ENCODE measurements around the gene DDX27. TPM values are rescaled to one million over a fixed set of nuclear protein-coding genes. Genes with fewer than 3 reads are reported as not detected.

The DDX27 gene
- total RNA-seq, 1 donor from 2014 or later = 23.3 TPM

- TF ChIP-seq CTCF (IDR thresholded peaks at IDR 0.05) = no peak
- DNase-seq (ENCODE audit: low spot score) = no peak
- Mint-ChIP-seq H3K27ac (ENCODE audit: unreplicated experiment) (no peak overlapping the region), H3K9me3 (ENCODE audit: low read depth) (no peaks in the 10 kb centered on the region), H3K4me1 (ENCODE audit: low read depth) (no peaks in the 10 kb centered on the region), H3K36me3 (ENCODE audit: low read depth) (peaks cover 28% of the 10 kb centered on the region), H3K4me3 (ENCODE audit: unreplicated experiment) (no peak overlapping the region), H3K27me3 (ENCODE audit: low read depth) (no peaks in the 10 kb centered on the region)
Measured at GRCh38 chr20:49248879-49249665, 29.9 kb downstream of the DDX27 start.

- Mint-ChIP-seq H3K27ac (ENCODE audit: unreplicated experiment) (no peak overlapping the region), H3K9me3 (ENCODE audit: low read depth) (no peaks in the 10 kb centered on the region), H3K4me1 (ENCODE audit: low read depth) (no peaks in the 10 kb centered on the region), H3K4me3 (ENCODE audit: unreplicated experiment) (no peak overlapping the region), H3K27me3 (ENCODE audit: low read depth) (no peaks in the 10 kb centered on the region), H3K36me3 (ENCODE audit: low read depth) (peaks cover 49% of the 10 kb centered on the region)
- DNase-seq (ENCODE audit: low spot score) = no peak
- TF ChIP-seq CTCF (IDR thresholded peaks at IDR 0.05) = no peak
Measured at GRCh38 chr20:49252556-49253350, 33.5 kb downstream of the DDX27 start.

- H3K36me3 Mint-ChIP-seq (ENCODE audit: low read depth) = peaks cover 44% of the 10 kb centered on the region
- DNase-seq (ENCODE audit: low spot score) = no peak
- H3K9me3 Mint-ChIP-seq (ENCODE audit: low read depth) = no peaks in the 10 kb centered on the region
- H3K4me3 Mint-ChIP-seq (ENCODE audit: unreplicated experiment) = no peak overlapping the region
- peaks cover 4% of the 10 kb centered on the region for H3K4me1 Mint-ChIP-seq (ENCODE audit: low read depth)
- H3K27me3 Mint-ChIP-seq (ENCODE audit: low read depth) = no peaks in the 10 kb centered on the region
- no peak overlapping the region for H3K27ac Mint-ChIP-seq (ENCODE audit: unreplicated experiment)
- TF ChIP-seq CTCF (IDR thresholded peaks at IDR 0.05) = no peak
Measured at GRCh38 chr20:49256261-49256660, 37.0 kb downstream of the DDX27 start.

- Mint-ChIP-seq H3K36me3 (ENCODE audit: low read depth) (peaks cover 46% of the 10 kb centered on the region), H3K27ac (ENCODE audit: unreplicated experiment) (no peak overlapping the region), H3K4me1 (ENCODE audit: low read depth) (peaks cover 4% of the 10 kb centered on the region), H3K27me3 (ENCODE audit: low read depth) (no peaks in the 10 kb centered on the region), H3K9me3 (ENCODE audit: low read depth) (no peaks in the 10 kb centered on the region), H3K4me3 (ENCODE audit: unreplicated experiment) (no peak overlapping the region)
- DNase-seq (ENCODE audit: low spot score) = no peak
- TF ChIP-seq CTCF (IDR thresholded peaks at IDR 0.05) = no peak
Measured at GRCh38 chr20:49259284-49259683, 40.1 kb downstream of the DDX27 start.

- H3K4me1 Mint-ChIP-seq (ENCODE audit: low read depth) = peaks cover 4% of the 10 kb centered on the region
- no peaks in the 10 kb centered on the region for H3K27me3 Mint-ChIP-seq (ENCODE audit: low read depth)
- no peak for DNase-seq (ENCODE audit: low spot score)
- TF ChIP-seq CTCF (IDR thresholded peaks at IDR 0.05) = no peak
- no peak overlapping the region for H3K4me3 Mint-ChIP-seq (ENCODE audit: unreplicated experiment)
- H3K9me3 Mint-ChIP-seq (ENCODE audit: low read depth) = no peaks in the 10 kb centered on the region
- no peak overlapping the region for H3K27ac Mint-ChIP-seq (ENCODE audit: unreplicated experiment)
- H3K36me3 Mint-ChIP-seq (ENCODE audit: low read depth) = peaks cover 46% of the 10 kb centered on the region
Measured at GRCh38 chr20:49259799-49260198, 40.6 kb downstream of the DDX27 start.
